Choroid plexus epithelial cell (primary cell): ENCODE measurements around the gene MAVS.

Experiments
- DNase-seq: peaks from one replicate; pipeline ENCODE4 v3.0.0-alpha.2; 2010; ENCODE audit warnings: low read depth
- H3K4me3 ChIP-seq: 2 replicates; pipeline ENCODE4 v1.5.1; 2011; ENCODE audit warnings: low read depth, mild to moderate bottlenecking, control low read depth, low read length, moderate library complexity
- CTCF ChIP-seq: conservative IDR thresholded peaks from 2 replicates; pipeline ENCODE4 v1.5.1; 2011; ENCODE audit warnings: low read depth, mild to moderate bottlenecking, control low read depth, inconsistent platforms, low read length, moderate library complexity

MAVS gene

DNA sequence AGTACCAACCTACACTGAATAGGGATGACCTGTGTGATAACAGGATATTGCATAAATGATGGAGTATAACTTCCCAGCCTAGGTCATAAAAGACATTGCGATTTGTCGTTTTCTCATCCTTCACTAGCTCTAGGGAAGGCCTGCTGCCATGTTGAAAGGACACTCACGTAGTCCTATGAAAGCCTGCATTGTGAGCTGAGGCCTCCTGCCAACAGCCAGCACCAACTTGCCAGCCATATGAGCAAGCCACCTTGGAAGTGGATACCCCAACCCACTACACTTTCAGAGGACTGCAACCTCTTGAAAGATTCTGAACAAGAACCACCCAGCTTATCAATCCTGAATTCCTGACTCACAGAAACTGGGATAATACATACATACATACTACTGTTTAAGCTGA lies 39.1 kb downstream of the MAVS start:
- DNase-seq, result no peak
- no peak for TF ChIP-seq CTCF
- H3K4me3 ChIP-seq, result no peak overlapping the region

- H3K4me3 ChIP-seq, result peak overlapping the region; percentile 68
- no peak for TF ChIP-seq CTCF
- DNase-seq, result no peak
Measured at GRCh38 chr20:3887876-3888620, 41.4 kb downstream of the MAVS start.

- peak; percentile 100 for DNase-seq
- H3K4me3 ChIP-seq, result peak within 1 kb of the TSS; percentile 68
- TF ChIP-seq CTCF, result peak; percentile 63
Measured at GRCh38 chr20:3888622-3889488, 42.2 kb downstream of the MAVS start, which contains the start of gene PANK2. TSS of gene PANK2 (plus strand) at chr20:3889387.

GRCh38 chr20:3889489-3890397 lies 43.1 kb downstream of the MAVS start:
- peak overlapping the region; percentile 68 for H3K4me3 ChIP-seq
- DNase-seq, result no peak
- TF ChIP-seq CTCF, result no peak

- TF ChIP-seq CTCF, result no peak
- peak; percentile 47 for DNase-seq
- peak overlapping the region; percentile 68 for H3K4me3 ChIP-seq
Measured at GRCh38 chr20:3890398-3890751, 43.7 kb downstream of the MAVS start.

- H3K4me3 ChIP-seq, result peak overlapping the region; percentile 68
- no peak for TF ChIP-seq CTCF
- DNase-seq, result no peak
Measured at GRCh38 chr20:3890999-3891929, 44.6 kb downstream of the MAVS start.
